SW 1271 (cell line): Measurements from ENCODE around the gene SPEM1.
A peak's percentile ranks its signal among the peaks of the same experiment; 100 is the strongest.

Experiments used
- DNase-seq, 2 experiments: peaks; one replicate each; lab custom pipeline; 2025; lab: John Stamatoyannopoulos, UW

The SPEM1 gene

GRCh38 chr17:7419819-7420610 lies at the start of gene SPEM1:
Gene SPEM1, plus strand, starts transcription at chr17:7420324. Its CDS starts 61 bp downstream, at chr17:7420385.
- no peak for DNase-seq

GRCh38 chr17:7370853-7371252 lies 49.3 kb upstream of the SPEM1 start:
- no peak for DNase-seq

- no peak for DNase-seq
These were observed 45.8 kb upstream of the SPEM1 start for GRCh38 chr17:7374353-7374752.

GRCh38 chr17:7379134-7379533 lies 41.0 kb upstream of the SPEM1 start:
- no peak for DNase-seq

- DNase-seq: no peak
These were observed 39.8 kb upstream of the SPEM1 start for GRCh38 chr17:7380321-7380720.

- no peak for DNase-seq
These were observed 39.1 kb upstream of the SPEM1 start, which contains the start of gene TNK1 for GRCh38 chr17:7380855-7381683. Gene TNK1, plus strand, starts transcription at chr17:7381089. Its CDS starts 1,838 bp downstream, at chr17:7382927.

GRCh38 chr17:7382901-7383300 lies 37.2 kb upstream of the SPEM1 start:
- DNase-seq: no peak

- no peak for DNase-seq
These were observed 36.8 kb upstream of the SPEM1 start for GRCh38 chr17:7383371-7383741.

- no peak for DNase-seq
These were observed 36.2 kb upstream of the SPEM1 start for GRCh38 chr17:7383742-7384488.

GRCh38 chr17:7384489-7385081 lies 35.5 kb upstream of the SPEM1 start:
- DNase-seq: no peak

GRCh38 chr17:7388856-7389255 lies 31.3 kb upstream of the SPEM1 start:
- no peak for DNase-seq

- DNase-seq: no peak
These were observed 29.9 kb upstream of the SPEM1 start for GRCh38 chr17:7389924-7390910.

- no peak for DNase-seq
These were observed 28.8 kb upstream of the SPEM1 start for GRCh38 chr17:7391307-7391706.

- DNase-seq: no peak
These were observed 27.2 kb upstream of the SPEM1 start for GRCh38 chr17:7392696-7393612.

- no peak for DNase-seq
These were observed 26.3 kb upstream of the SPEM1 start for GRCh38 chr17:7393613-7394451.

GRCh38 chr17:7394452-7395191 lies 25.5 kb upstream of the SPEM1 start, which contains the start of gene PLSCR3:
Gene PLSCR3, minus strand, starts transcription at chr17:7394525. Its CDS starts 415 bp downstream, at chr17:7394110.
- peak; percentile 60 to 80 for DNase-seq

- DNase-seq: no peak
These were observed 24.0 kb upstream of the SPEM1 start for GRCh38 chr17:7396147-7396546.

GRCh38 chr17:7398612-7399011 lies 21.5 kb upstream of the SPEM1 start:
- DNase-seq: no peak
